Uterus (tissue), 2 donors: Measurements from ENCODE around the gene PRSS38.

Source experiments
- CTCF ChIP-seq, 4 experiments: fragments of 200-600 bp in 2 of 4; fragments of 450-650 bp in 2 of 4; sonication (generic) in 2 of 4; IDR thresholded peaks; one replicate each; pipeline ENCODE4 v1.5.1; 2016 to 2019; ENCODE audit warnings: antibody characterized with exemption in 4 of 4, mild to moderate bottlenecking in 2 of 4, moderate library complexity in 1 of 4
- POLR2A ChIP-seq, 2 donors: fragments of 450-650 bp; IDR thresholded peaks; one replicate each; pipeline ENCODE4 v1.6.1; 2016; ENCODE audit warnings: antibody characterized with exemption in 2 of 2, mild to moderate bottlenecking in 1 of 2, moderate library complexity in 1 of 2

DNA sequence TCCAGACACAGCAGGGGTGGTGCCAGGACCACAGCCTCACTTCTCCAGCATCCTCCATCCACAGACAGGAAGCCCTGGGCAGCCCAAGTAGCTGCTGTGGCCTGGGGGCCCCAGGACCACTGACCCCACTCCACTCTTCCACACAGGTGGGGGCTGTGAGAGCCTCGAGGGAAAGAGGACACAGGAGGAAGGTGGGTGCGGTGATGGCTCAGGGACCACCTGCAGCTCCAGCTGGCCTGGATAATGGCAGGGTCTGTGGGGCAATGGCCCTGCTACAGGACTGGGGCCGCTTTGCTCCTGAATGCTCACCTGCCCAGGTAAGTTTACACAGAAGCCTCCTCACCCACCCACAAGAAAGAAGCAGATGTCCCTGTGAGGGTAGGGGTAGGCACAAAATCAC lies 18.3 kb upstream of the PRSS38 start:
- TF ChIP-seq CTCF (IDR thresholded peaks at IDR 0.05) (no peak), POLR2A (IDR thresholded peaks at IDR 0.05) (no peak)
